HG03060 (cell line): ENCODE results near the gene PAPOLA.

Experiments
- ATAC-seq: cut with Tn5 transposase; IDR thresholded peaks from one replicate; pipeline ENCODE4 v1.9.1; 2021; ENCODE audit warnings: low read depth, moderate number of reproducible peaks; ENCODE audit not compliant: unreplicated experiment

The PAPOLA gene

GRCh38 chr14:96554315-96554910 lies 52.2 kb downstream of the PAPOLA start:
- ATAC-seq: no peak

- no peak for ATAC-seq
These were observed 57.4 kb downstream of the PAPOLA start for GRCh38 chr14:96559571-96559970.

- ATAC-seq: no peak
These were observed 62.2 kb downstream of the PAPOLA start for GRCh38 chr14:96564389-96564788.

- no peak for ATAC-seq
These were observed 63.6 kb downstream of the PAPOLA start for GRCh38 chr14:96565811-96566210.

GRCh38 chr14:96567289-96567899 lies 65.2 kb downstream of the PAPOLA start:
- ATAC-seq: peak; percentile 75

- ATAC-seq: no peak
These were observed 66.4 kb downstream of the PAPOLA start for GRCh38 chr14:96568621-96569020.

- ATAC-seq: no peak
These were observed 69.1 kb downstream of the PAPOLA start for GRCh38 chr14:96571311-96571710.

GRCh38 chr14:96573473-96574100 lies 71.4 kb downstream of the PAPOLA start:
- no peak for ATAC-seq

- ATAC-seq: no peak
These were observed 72.0 kb downstream of the PAPOLA start for GRCh38 chr14:96574171-96574632.

GRCh38 chr14:96574633-96575632 lies 72.8 kb downstream of the PAPOLA start:
- ATAC-seq: no peak

- ATAC-seq: no peak
These were observed 74.2 kb downstream of the PAPOLA start for GRCh38 chr14:96576359-96576758.

GRCh38 chr14:96576937-96577336 lies 74.8 kb downstream of the PAPOLA start:
- no peak for ATAC-seq

GRCh38 chr14:96578619-96579018 lies 76.4 kb downstream of the PAPOLA start:
- ATAC-seq: no peak

GRCh38 chr14:96579358-96579757 lies 77.2 kb downstream of the PAPOLA start:
- ATAC-seq: no peak

- no peak for ATAC-seq
These were observed 77.7 kb downstream of the PAPOLA start for GRCh38 chr14:96579855-96580254.

- ATAC-seq: no peak
These were observed 78.4 kb downstream of the PAPOLA start for GRCh38 chr14:96580566-96580965.

- no peak for ATAC-seq
These were observed 78.8 kb downstream of the PAPOLA start for GRCh38 chr14:96581026-96581425.

- no peak for ATAC-seq
These were observed 79.7 kb downstream of the PAPOLA start for GRCh38 chr14:96581902-96582301.

GRCh38 chr14:96582411-96582961 lies 80.3 kb downstream of the PAPOLA start:
- ATAC-seq: no peak

GRCh38 chr14:96582995-96583394 lies 80.8 kb downstream of the PAPOLA start:
- ATAC-seq: no peak
